H9 (cell line): ENCODE measurements around the gene ADI1. TPM values are rescaled to one million over a fixed set of nuclear protein-coding genes. Genes with fewer than 3 reads are reported as not detected.

Experiments
- DNase-seq: peaks from one replicate; pipeline ENCODE4 v3.0.0-alpha.2; 2017
- H2AFZ ChIP-seq: one replicate; pipeline ENCODE4 v1.6.1; 2013; ENCODE audit warnings: mild to moderate bottlenecking, low read length, control low read depth, moderate library complexity
- H2AK5ac ChIP-seq: 2 replicates; pipeline ENCODE4 v1.6.1; 2013; ENCODE audit warnings: low read length, control low read depth, mixed read lengths; ENCODE audit not compliant: insufficient read length
- H2BK120ac ChIP-seq: one replicate; pipeline ENCODE4 v1.6.1; 2013; ENCODE audit warnings: low read depth, mild to moderate bottlenecking, low read length, control low read depth, inconsistent platforms; ENCODE audit not compliant: poor library complexity, severe bottlenecking
- H2BK12ac ChIP-seq: 2 replicates; pipeline ENCODE4 v1.6.1; 2013; ENCODE audit warnings: low read length, control low read depth, mixed read lengths, low read depth; ENCODE audit not compliant: insufficient read length
- H2BK15ac ChIP-seq: 2 replicates; pipeline ENCODE4 v1.6.1; 2013; ENCODE audit warnings: low read depth, low read length, control low read depth
- H2BK20ac ChIP-seq: one replicate; pipeline ENCODE4 v1.6.1; 2013; ENCODE audit warnings: low read depth, mild to moderate bottlenecking, low read length, control low read depth, inconsistent platforms; ENCODE audit not compliant: poor library complexity, severe bottlenecking
- H2BK5ac ChIP-seq: 2 replicates; pipeline ENCODE4 v1.6.1; 2013; ENCODE audit warnings: low read length, control low read depth, mixed read lengths; ENCODE audit not compliant: insufficient read length
- H3K14ac ChIP-seq: 2 replicates; pipeline ENCODE4 v1.6.1; 2013; ENCODE audit warnings: low read length, control low read depth; ENCODE audit not compliant: insufficient read depth
- H3K18ac ChIP-seq: 2 replicates; pipeline ENCODE4 v1.6.1; 2013; ENCODE audit warnings: low read depth, mild to moderate bottlenecking, mixed read lengths, low read length, control low read depth; ENCODE audit not compliant: insufficient read length
- H3K23ac ChIP-seq: 2 replicates; pipeline ENCODE4 v1.6.1; 2013; ENCODE audit warnings: low read length, control low read depth, mixed read lengths, low read depth; ENCODE audit not compliant: insufficient read length
- H3K23me2 ChIP-seq: 2 replicates; pipeline ENCODE4 v1.6.1; 2013; ENCODE audit warnings: low read depth, mild to moderate bottlenecking, mixed read lengths, low read length, control low read depth; ENCODE audit not compliant: insufficient read length, poor library complexity, severe bottlenecking
- H3K27ac ChIP-seq: 2 replicates; pipeline ENCODE4 v1.5.1; 2013; ENCODE audit warnings: low read length, control low read depth, mixed read lengths, low read depth; ENCODE audit not compliant: insufficient read length
- H3K27me3 ChIP-seq: 2 replicates; pipeline ENCODE4 v1.6.1; 2013; ENCODE audit warnings: low read length, control low read depth, inconsistent platforms; ENCODE audit not compliant: insufficient read depth
- H3K4ac ChIP-seq: 2 replicates; pipeline ENCODE4 v1.6.1; 2013; ENCODE audit warnings: low read depth, mild to moderate bottlenecking, control low read depth, inconsistent platforms, low read length, moderate library complexity
- H3K4me1 ChIP-seq: 2 replicates; pipeline ENCODE4 v1.6.1; 2013; ENCODE audit warnings: low read length, control low read depth, inconsistent platforms; ENCODE audit not compliant: insufficient read depth
- H3K4me2 ChIP-seq: 2 replicates; pipeline ENCODE4 v1.6.1; 2013; ENCODE audit warnings: low read length, control low read depth, mixed read lengths; ENCODE audit not compliant: insufficient read length, insufficient read depth
- H3K56ac ChIP-seq: 2 replicates; pipeline ENCODE4 v1.6.1; 2013; ENCODE audit warnings: low read depth, mild to moderate bottlenecking, mixed read lengths, low read length, control low read depth; ENCODE audit not compliant: insufficient read length
- H3K79me1 ChIP-seq: 2 replicates; pipeline ENCODE4 v1.6.1; 2013; ENCODE audit warnings: low read depth, mild to moderate bottlenecking, moderate library complexity, low read length, control low read depth, inconsistent platforms; ENCODE audit not compliant: insufficient read depth, poor library complexity, severe bottlenecking
- H3K79me2 ChIP-seq: 2 replicates; pipeline ENCODE4 v1.6.1; 2013; ENCODE audit warnings: low read length, control low read depth, inconsistent platforms; ENCODE audit not compliant: insufficient read depth
- H3K9ac ChIP-seq: 2 replicates; pipeline ENCODE4 v1.6.1; 2013; ENCODE audit warnings: low read length, control low read depth, mixed read lengths; ENCODE audit not compliant: insufficient read length; ENCODE audit errors: extremely low read depth
- H3K9me3 ChIP-seq: one replicate; pipeline ENCODE4 v1.6.1; 2013; ENCODE audit warnings: low read depth, low read length, inconsistent platforms; ENCODE audit not compliant: control insufficient read depth
- H3T11ph ChIP-seq: one replicate; pipeline ENCODE4 v1.6.1; 2013; ENCODE audit warnings: mild to moderate bottlenecking, low read length, control low read depth, inconsistent platforms
- H4K20me1 ChIP-seq: one replicate; pipeline ENCODE4 v1.6.1; 2013; ENCODE audit not compliant: control insufficient read depth, insufficient read length, insufficient read depth
- H4K5ac ChIP-seq: 2 replicates; pipeline ENCODE4 v1.6.1; 2013; ENCODE audit warnings: low read depth, mild to moderate bottlenecking, mixed read lengths, low read length, control low read depth; ENCODE audit not compliant: insufficient read length
- H4K8ac ChIP-seq: replicated peaks from 2 replicates; pipeline ENCODE4 v1.6.1; 2013; ENCODE audit warnings: low read length, control low read depth, mixed read lengths, low read depth; ENCODE audit not compliant: insufficient read length
- H4K91ac ChIP-seq: 2 replicates; pipeline ENCODE4 v1.6.1; 2013; ENCODE audit warnings: low read depth, mild to moderate bottlenecking, moderate library complexity, mixed read lengths, low read length, control low read depth; ENCODE audit not compliant: insufficient read length
- H3K27ac Mint-ChIP-seq, 3 experiments: 2 replicates in 2 of 3; 3 replicates in 1 of 3; pipeline ENCODE4 v1.8.0; 2020 to 2021; ENCODE audit warnings: mixed read lengths in 3 of 3, mild to moderate bottlenecking in 1 of 3, moderate library complexity in 1 of 3
- H3K27me3 Mint-ChIP-seq: 2 replicates; pipeline ENCODE4 v1.8.0; 2021; ENCODE audit warnings: low read depth, mild to moderate bottlenecking, moderate library complexity, mixed read lengths
- H3K36me3 Mint-ChIP-seq, 3 experiments: 2 replicates in 2 of 3; 3 replicates in 1 of 3; pipeline ENCODE4 v1.8.0; 2020 to 2021; ENCODE audit warnings: low read depth in 3 of 3, mixed read lengths in 3 of 3; ENCODE audit not compliant: insufficient read depth in 1 of 3
- H3K4me1 Mint-ChIP-seq, 2 experiments: 2 replicates each; pipeline ENCODE4 v1.8.0; 2020; ENCODE audit warnings: mixed read lengths in 2 of 2
- H3K4me3 Mint-ChIP-seq, 2 experiments: 2 replicates in 1 of 2; 3 replicates in 1 of 2; pipeline ENCODE4 v1.8.0; 2020 to 2021; ENCODE audit warnings: mild to moderate bottlenecking in 2 of 2, mixed read lengths in 2 of 2, moderate library complexity in 1 of 2
- H3K9me3 Mint-ChIP-seq, 2 experiments: 2 replicates in 1 of 2; 3 replicates in 1 of 2; pipeline ENCODE4 v1.8.0; 2020; ENCODE audit warnings: mild to moderate bottlenecking in 2 of 2, mixed read lengths in 2 of 2, moderate library complexity in 1 of 2
- WGBS: extraction: QIAGEN DNeasy Blood & Tissue Kit; methylation state at CpG from one replicate; pipeline ENCODE4 v1.1.7; 2013; ENCODE audit warnings: missing lambda C conversion rate, low lambda C conversion rate, mixed read lengths; ENCODE audit not compliant: insufficient read length; ENCODE audit errors: extremely low coverage; 5-methylcytosine and 5-hydroxymethylcytosine counted together
- total RNA-seq: library from RNA; stranded (reverse); gene quantifications from 2 replicates; pipeline ENCODE4 v1.2.1, GENCODE V29; 2021
- TF ChIP-seq, protein P1 (sequence below): fragments of 200-600 bp; sonication (generic); conservative IDR thresholded peaks from 3 replicates; pipeline ENCODE4 v1.8.0; 2021; ENCODE audit warnings: antibody characterized with exemption, mild to moderate bottlenecking

ADI1 gene
- total RNA-seq, 1 experiment from 2014 or later, result 23.4 TPM

DNA sequence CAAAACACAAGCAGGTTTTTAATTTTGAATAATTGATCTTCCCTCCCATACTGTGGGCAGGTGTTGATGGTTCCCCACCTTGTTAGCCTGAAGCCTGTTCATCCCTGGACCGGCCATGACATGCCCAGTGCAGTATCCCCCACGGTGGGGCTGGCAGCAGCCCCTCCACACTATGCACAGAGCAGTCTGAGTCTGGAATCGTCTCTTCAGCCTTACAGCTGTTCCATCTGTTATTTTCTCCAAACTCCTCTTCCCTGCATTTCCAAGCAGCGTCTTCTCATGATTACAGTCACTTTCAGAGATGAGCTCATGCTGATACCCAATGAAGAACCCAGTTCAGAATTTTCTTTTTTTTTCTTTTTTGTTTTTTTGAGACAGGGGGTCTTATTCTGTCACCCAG is 68.2 kb downstream of the ADI1 start:
- Histone ChIP-seq H2BK12ac (no peak overlapping the region), H3K9ac (no peak overlapping the region), H3K27ac (no peak overlapping the region), H2AK5ac (no peak overlapping the region), H4K8ac (no peak overlapping the region), H2AFZ (no peak overlapping the region), H3K9me3 (no peaks in the 10 kb centered on the region), H2BK5ac (no peak overlapping the region), H4K20me1 (no peaks in the 10 kb centered on the region), H3K23ac (no peak overlapping the region), H3K4me1 (no peaks in the 10 kb centered on the region), H3K79me1 (no peaks in the 10 kb centered on the region), H3K14ac (no peak overlapping the region; the same call in 1 of the 2 replicates), H3K27me3 (no peaks in the 10 kb centered on the region), H3K18ac (no peak overlapping the region), H3K23me2 (no peaks in the 10 kb centered on the region), H3K4me2 (no peak overlapping the region), H4K91ac (no peak overlapping the region), H2BK20ac (no peak overlapping the region), H4K5ac (no peak overlapping the region), H3K79me2 (no peaks in the 10 kb centered on the region), H3T11ph (no peak overlapping the region), H3K56ac (no peak overlapping the region), H3K4ac (no peak overlapping the region), H2BK120ac (no peak overlapping the region), H2BK15ac (no peak overlapping the region)
- no CpG with 5 or more reads among the region's 4 CpGs for WGBS
- TF ChIP-seq, protein P1, sequence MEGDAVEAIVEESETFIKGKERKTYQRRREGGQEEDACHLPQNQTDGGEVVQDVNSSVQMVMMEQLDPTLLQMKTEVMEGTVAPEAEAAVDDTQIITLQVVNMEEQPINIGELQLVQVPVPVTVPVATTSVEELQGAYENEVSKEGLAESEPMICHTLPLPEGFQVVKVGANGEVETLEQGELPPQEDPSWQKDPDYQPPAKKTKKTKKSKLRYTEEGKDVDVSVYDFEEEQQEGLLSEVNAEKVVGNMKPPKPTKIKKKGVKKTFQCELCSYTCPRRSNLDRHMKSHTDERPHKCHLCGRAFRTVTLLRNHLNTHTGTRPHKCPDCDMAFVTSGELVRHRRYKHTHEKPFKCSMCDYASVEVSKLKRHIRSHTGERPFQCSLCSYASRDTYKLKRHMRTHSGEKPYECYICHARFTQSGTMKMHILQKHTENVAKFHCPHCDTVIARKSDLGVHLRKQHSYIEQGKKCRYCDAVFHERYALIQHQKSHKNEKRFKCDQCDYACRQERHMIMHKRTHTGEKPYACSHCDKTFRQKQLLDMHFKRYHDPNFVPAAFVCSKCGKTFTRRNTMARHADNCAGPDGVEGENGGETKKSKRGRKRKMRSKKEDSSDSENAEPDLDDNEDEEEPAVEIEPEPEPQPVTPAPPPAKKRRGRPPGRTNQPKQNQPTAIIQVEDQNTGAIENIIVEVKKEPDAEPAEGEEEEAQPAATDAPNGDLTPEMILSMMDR, result no peak
- Mint-ChIP-seq H3K27ac (no peak overlapping the region), H3K36me3 (peaks cover 11 to 43% (median 25%) of the 10 kb centered on the region in 3 experiments), H3K9me3 (no peaks in the 10 kb centered on the region), H3K4me3 (no peak overlapping the region), H3K27me3 (no peaks in the 10 kb centered on the region; the same call in 1 of the 2 replicates), H3K4me1 (peaks cover 3 to 5% of the 10 kb centered on the region in 2 experiments; a peak in 2 of 4 replicates)
- DNase-seq, result no peak
